GM18951 (cell line): Measurements from ENCODE around the gene C6orf47.
"Not testable (repeated sequence)": the region's sequence is repeated elsewhere in the genome, so short reads cannot be mapped to it uniquely, and the experiment has no call there.

ENCODE experiments used
- POLR2A ChIP-seq: IDR thresholded peaks from 4 replicates; pipeline ENCODE4 v1.6.1; 2011; ENCODE audit warnings: mild to moderate bottlenecking; ENCODE audit not compliant: insufficient read length, insufficient read depth; ENCODE audit errors: extremely low read depth
- in situ Hi-C: fragments of 300-500 bp; cut with MboI; formaldehyde crosslinking; loops from one replicate; pipeline ENCODE4 v1.12.0; 2022; ENCODE audit warnings: low sequenced_read_pairs, mixed read lengths, inconsistent platforms; ENCODE audit not compliant: unreplicated experiment

C6orf47 gene

GRCh38 chr6:31660381-31661261 is at the start of gene C6orf47:
C6orf47 (minus strand) TSS chr6:31660778; CDS start chr6:31659947, 831 bp downstream.
- peak; percentile 96 for TF ChIP-seq POLR2A
- in situ Hi-C loops = no loop called here

GRCh38 chr6:31709157-31709556 is 48.6 kb upstream of the C6orf47 start:
- in situ Hi-C loops = not testable (repeated sequence)

GRCh38 chr6:31708224-31708623 is 47.6 kb upstream of the C6orf47 start:
- no peak for TF ChIP-seq POLR2A

GRCh38 chr6:31707701-31708100 is 47.1 kb upstream of the C6orf47 start:
- in situ Hi-C loops = no loop called here

More at GRCh38 chr6:31708224-31708623, 47.6 kb upstream of the C6orf47 start:
- in situ Hi-C loops = no loop called here

GRCh38 chr6:31706599-31706998 is 46.0 kb upstream of the C6orf47 start, which contains the start of gene LY6G6F:
LY6G6F (plus strand) TSS chr6:31706866; CDS start chr6:31706907, 41 bp downstream.
- in situ Hi-C loops = no loop called here
- TF ChIP-seq POLR2A = no peak

More at GRCh38 chr6:31707701-31708100, 47.1 kb upstream of the C6orf47 start:
- no peak for TF ChIP-seq POLR2A

GRCh38 chr6:31705931-31706330 is 45.4 kb upstream of the C6orf47 start:
- no peak for TF ChIP-seq POLR2A
- in situ Hi-C loops = no loop called here

- in situ Hi-C loops = no loop called here
- peak; percentile 94 for TF ChIP-seq POLR2A
Measured at GRCh38 chr6:31702819-31703716, 42.5 kb upstream of the C6orf47 start, which contains the start of gene ABHD16A. ABHD16A (minus strand) TSS chr6:31703324; CDS start chr6:31703281, 43 bp downstream.

- in situ Hi-C loops = no loop called here
- no peak for TF ChIP-seq POLR2A
Measured at GRCh38 chr6:31702405-31702818, 41.8 kb upstream of the C6orf47 start.

GRCh38 chr6:31701666-31702404 is 41.3 kb upstream of the C6orf47 start:
- no peak for TF ChIP-seq POLR2A
- in situ Hi-C loops = no loop called here

GRCh38 chr6:31700740-31701401 is 40.3 kb upstream of the C6orf47 start:
- in situ Hi-C loops = no loop called here
- TF ChIP-seq POLR2A = no peak

GRCh38 chr6:31697555-31697954 is 37.0 kb upstream of the C6orf47 start:
- TF ChIP-seq POLR2A = no peak
- in situ Hi-C loops = no loop called here

- TF ChIP-seq POLR2A = no peak
- in situ Hi-C loops = no loop called here
Measured at GRCh38 chr6:31693535-31693934, 33.0 kb upstream of the C6orf47 start.
